HFFc6 (cell line): ENCODE measurements around the gene SOWAHA. TPM values are rescaled to one million over a fixed set of nuclear protein-coding genes. Genes with fewer than 3 reads are reported as not detected.

Experiments
- DNase-seq: peaks from one replicate; pipeline ENCODE4 v3.0.0-alpha.2; 2018
- H3K27ac Mint-ChIP-seq: 2 replicates; pipeline ENCODE4 v1.8.0; 2020; ENCODE audit warnings: mild to moderate bottlenecking, mixed read lengths
- H3K27me3 Mint-ChIP-seq: 2 replicates; pipeline ENCODE4 v1.8.0; 2021; ENCODE audit warnings: mild to moderate bottlenecking, moderate library complexity, mixed read lengths; ENCODE audit not compliant: insufficient read depth
- H3K36me3 Mint-ChIP-seq: 2 replicates; pipeline ENCODE4 v1.8.0; 2021; ENCODE audit warnings: low read depth, mixed read lengths
- H3K4me1 Mint-ChIP-seq: 2 replicates; pipeline ENCODE4 v1.8.0; 2020; ENCODE audit warnings: low read depth, mixed read lengths
- H3K4me3 Mint-ChIP-seq: 2 replicates; pipeline ENCODE4 v1.8.0; 2020; ENCODE audit warnings: mild to moderate bottlenecking, moderate library complexity, mixed read lengths
- H3K9me3 Mint-ChIP-seq: 2 replicates; pipeline ENCODE4 v1.8.0; 2020; ENCODE audit warnings: mild to moderate bottlenecking, mixed read lengths
- CTCF ChIP-seq: fragments of 200-600 bp; sonication (generic); IDR thresholded peaks from 2 replicates; pipeline ENCODE4 v1.5.0; 2021; ENCODE audit warnings: antibody characterized with exemption, mild to moderate bottlenecking
- total RNA-seq, 6 experiments: library from RNA; stranded (reverse); fragmentation: NEBNext Ultra II Directional; extraction: Animal tissue kit (Norgen Biotek cat#: 25700); gene quantifications; 2 replicates in 1 of 6; 3 replicates in 5 of 6; pipeline ENCODE4 v1.2.3, GENCODE V29; 2021

Gene SOWAHA
- total RNA-seq, 6 experiments from 2014 or later, result not detected

DNA sequence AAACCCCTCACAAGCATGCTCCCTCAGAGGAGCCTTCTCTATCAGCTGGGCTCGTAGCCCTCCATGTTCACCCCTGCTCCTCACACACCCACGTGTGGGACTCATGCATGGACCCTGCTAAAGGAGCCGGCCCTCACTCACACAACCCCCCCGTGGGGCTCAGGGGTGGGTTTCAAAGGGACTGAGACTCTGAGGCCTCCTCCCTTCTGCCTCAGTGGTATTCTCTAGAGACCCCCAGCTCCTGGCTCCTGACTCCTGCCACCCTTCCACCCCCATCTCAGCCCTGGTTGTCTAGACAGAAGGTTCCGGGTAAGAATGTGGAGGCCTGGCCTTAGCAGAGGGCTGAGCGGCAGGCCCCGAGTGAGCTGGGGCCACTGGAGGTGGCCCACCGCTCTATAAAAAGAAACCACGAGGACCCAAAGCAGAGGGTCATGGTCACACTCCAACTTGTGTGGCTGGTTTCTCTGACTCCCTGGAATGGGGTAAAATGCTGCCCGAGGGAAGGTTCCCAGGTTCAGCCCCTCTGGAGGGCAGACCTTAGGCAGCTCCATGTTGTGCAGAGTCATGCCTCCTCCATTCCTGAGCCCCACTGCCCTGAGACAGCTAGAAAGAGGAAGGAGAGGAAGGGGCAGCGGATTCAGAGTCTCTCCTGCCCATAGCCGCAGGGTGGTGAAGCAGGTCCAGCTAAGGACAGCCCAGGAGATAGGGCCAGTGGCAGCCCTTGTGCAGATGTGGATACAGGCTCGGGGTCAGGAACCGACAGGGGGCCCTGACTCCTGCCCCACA, 46.9 kb upstream of the SOWAHA start:
- DNase-seq, result no peak
- Mint-ChIP-seq H3K27ac (peak overlapping the region; percentile 50; the same call in 1 of the 2 replicates), H3K36me3 (peaks cover 8% of the 10 kb centered on the region; the same call in 1 of the 2 replicates), H3K27me3 (peaks cover 2% of the 10 kb centered on the region), H3K9me3 (no peaks in the 10 kb centered on the region), H3K4me3 (no peak overlapping the region), H3K4me1 (peaks cover 29% of the 10 kb centered on the region)
- TF ChIP-seq CTCF, result no peak

DNA sequence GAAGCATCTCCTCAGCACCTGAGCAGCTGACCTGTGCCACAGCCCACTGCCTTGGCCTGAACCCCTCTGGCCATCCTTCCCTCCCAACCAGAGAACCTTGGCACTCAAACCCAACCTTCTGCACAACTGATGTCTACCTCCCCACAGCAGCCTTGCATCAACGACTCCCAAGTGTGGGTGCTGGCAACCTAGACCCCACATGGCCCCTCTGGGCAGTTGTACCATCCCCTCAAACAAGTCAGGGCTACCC, 46.4 kb upstream of the SOWAHA start:
- no peak for DNase-seq
- Mint-ChIP-seq H3K4me3 (no peak overlapping the region), H3K9me3 (no peaks in the 10 kb centered on the region), H3K36me3 (peaks cover 8% of the 10 kb centered on the region; the same call in 1 of the 2 replicates), H3K27ac (peak overlapping the region; percentile 50), H3K4me1 (peaks cover 29% of the 10 kb centered on the region), H3K27me3 (peaks cover 2% of the 10 kb centered on the region)
- no peak for TF ChIP-seq CTCF

GRCh38 chr5:132767150-132767549, 46.0 kb upstream of the SOWAHA start:
- H3K4me1 Mint-ChIP-seq, result peaks cover 32% of the 10 kb centered on the region
- DNase-seq, result no peak
- H3K27ac Mint-ChIP-seq, result peak overlapping the region; percentile 50

DNA sequence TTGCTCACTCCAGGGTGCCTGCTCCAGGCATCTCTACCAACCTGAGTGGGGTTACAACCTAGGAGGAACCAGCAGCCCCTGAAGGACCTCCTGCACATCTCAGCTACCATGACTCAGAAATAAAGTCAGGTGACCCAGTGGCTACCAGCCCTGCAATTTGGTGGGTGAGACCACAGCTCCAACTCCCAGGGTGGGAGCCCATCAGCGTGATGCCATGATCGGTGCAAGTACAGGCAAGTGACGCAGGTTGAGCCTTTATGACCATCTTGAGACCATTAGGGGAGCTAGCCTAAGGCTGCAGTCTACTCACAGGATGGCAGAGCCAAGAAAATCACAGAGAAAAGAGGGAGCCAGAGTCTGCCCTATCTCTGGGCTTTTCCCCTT, 44.6 kb upstream of the SOWAHA start:
- H3K36me3 Mint-ChIP-seq, result peaks cover 2% of the 10 kb centered on the region; the same call in 1 of the 2 replicates
- DNase-seq, result no peak
- H3K27me3 Mint-ChIP-seq, result peaks cover 2% of the 10 kb centered on the region
- TF ChIP-seq CTCF, result no peak
- H3K9me3 Mint-ChIP-seq, result no peaks in the 10 kb centered on the region
- peaks cover 42% of the 10 kb centered on the region for H3K4me1 Mint-ChIP-seq
- H3K27ac Mint-ChIP-seq, result peak overlapping the region; percentile 64
- H3K4me3 Mint-ChIP-seq, result no peak overlapping the region

More at GRCh38 chr5:132767150-132767549, 46.0 kb upstream of the SOWAHA start:
- peaks cover 2% of the 10 kb centered on the region for H3K27me3 Mint-ChIP-seq
- TF ChIP-seq CTCF, result no peak
- peak overlapping the region; percentile 38 for H3K4me3 Mint-ChIP-seq
- H3K36me3 Mint-ChIP-seq, result peaks cover 8% of the 10 kb centered on the region; the same call in 1 of the 2 replicates
- no peaks in the 10 kb centered on the region for H3K9me3 Mint-ChIP-seq

DNA sequence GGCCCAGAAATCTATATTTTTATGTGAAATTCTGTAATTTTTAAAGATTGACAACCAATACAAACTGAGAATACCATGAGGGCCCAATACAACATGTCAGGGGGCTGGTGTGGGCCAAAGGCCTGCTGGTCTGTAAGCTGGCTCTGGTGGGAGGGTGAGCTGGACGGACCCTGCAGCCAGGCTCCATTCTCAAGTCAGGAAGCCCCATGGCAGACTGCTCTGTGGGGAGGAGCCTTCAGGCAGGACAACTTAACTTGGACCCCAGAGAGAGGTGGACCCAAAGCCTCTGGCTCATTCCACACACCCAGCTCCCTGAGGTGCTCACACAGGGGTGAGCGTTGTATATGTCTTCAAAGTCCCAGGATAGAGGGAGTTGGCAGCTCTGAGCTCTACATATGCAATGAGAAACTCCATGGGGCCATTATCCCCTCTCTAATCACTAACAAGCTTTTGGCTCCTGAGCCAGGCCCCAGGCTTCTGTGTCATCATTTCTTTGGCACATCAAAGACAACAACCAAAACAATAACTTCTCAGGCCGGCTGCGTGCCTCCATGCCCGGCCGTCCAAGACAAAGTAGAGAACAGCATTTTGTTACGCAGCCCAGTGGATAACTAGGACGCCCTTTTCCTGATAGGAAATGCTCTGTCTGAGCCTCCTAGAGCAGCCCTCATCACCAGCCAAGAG, 42.5 kb upstream of the SOWAHA start:
- peaks cover 2% of the 10 kb centered on the region for H3K27me3 Mint-ChIP-seq
- no peaks in the 10 kb centered on the region for H3K36me3 Mint-ChIP-seq
- H3K9me3 Mint-ChIP-seq, result no peaks in the 10 kb centered on the region
- H3K27ac Mint-ChIP-seq, result no peak overlapping the region
- DNase-seq, result no peak
- no peak overlapping the region for H3K4me3 Mint-ChIP-seq
- TF ChIP-seq CTCF, result no peak
- H3K4me1 Mint-ChIP-seq, result peaks cover 63% of the 10 kb centered on the region
